Aorta (tissue), 5 donors: ENCODE measurements around the gene RAP2B. TPM values are rescaled to one million over a fixed set of nuclear protein-coding genes. Genes with fewer than 3 reads are reported as not detected.
A peak's percentile ranks its signal among the peaks of the same experiment; 100 is the strongest.
"Not testable (repeated sequence)": the region's sequence is repeated elsewhere in the genome, so short reads cannot be mapped to it uniquely, and the experiment has no call there.

Experiments used
- ATAC-seq: fragments of 200-7000 bp; cut with Tn5 transposase; one replicate; pipeline ENCODE4 v1.9.1; 2022; ENCODE audit warnings: moderate library complexity; ENCODE audit not compliant: low FRiP score
- DNase-seq, 2 donors: peaks; one replicate each; pipeline ENCODE4 v3.0.0-alpha.2; 2020
- H3K27ac ChIP-seq, 2 donors: one replicate each; pipeline ENCODE4 v1.5.1; 2013; ENCODE audit warnings: low read length in 2 of 2, mild to moderate bottlenecking in 2 of 2, moderate library complexity in 2 of 2, control low read depth in 1 of 2, inconsistent platforms in 1 of 2, low read depth in 1 of 2
- H3K27me3 ChIP-seq, 2 donors: one replicate each; pipeline ENCODE4 v1.6.1; 2013; ENCODE audit warnings: control low read depth in 1 of 2, low read length in 1 of 2, mild to moderate bottlenecking in 1 of 2, moderate library complexity in 1 of 2; ENCODE audit not compliant: insufficient read depth in 2 of 2, control insufficient read depth in 1 of 2
- H3K36me3 ChIP-seq, 2 donors: one replicate each; pipeline ENCODE4 v1.6.1; 2013; ENCODE audit warnings: control low read depth in 1 of 2, low read length in 1 of 2, mild to moderate bottlenecking in 1 of 2; ENCODE audit not compliant: insufficient read depth in 2 of 2, control insufficient read depth in 1 of 2
- H3K4me1 ChIP-seq, 2 donors: one replicate each; pipeline ENCODE4 v1.6.1; 2013; ENCODE audit warnings: low read length in 2 of 2, control low read depth in 1 of 2, mild to moderate bottlenecking in 1 of 2, moderate library complexity in 1 of 2; ENCODE audit not compliant: insufficient read depth in 2 of 2, control insufficient read depth in 1 of 2
- H3K4me3 ChIP-seq, 2 donors: one replicate each; pipeline ENCODE4 v1.5.1; 2013; ENCODE audit warnings: low read length in 2 of 2, control low read depth in 1 of 2, mild to moderate bottlenecking in 1 of 2
- H3K9me3 ChIP-seq: one replicate; pipeline ENCODE4 v1.6.1; 2013; ENCODE audit warnings: mild to moderate bottlenecking, low read length; ENCODE audit not compliant: control insufficient read depth
- WGBS, 2 donors: extraction: QIAGEN DNeasy Blood & Tissue Kit; methylation state at CpG; one replicate each; pipeline ENCODE4 v1.1.7; 2013; 5-methylcytosine and 5-hydroxymethylcytosine counted together
- intact Hi-C, 2 donors: fragments of 100-400 bp; cut with DNase I; formaldehyde crosslinking; loops; one replicate each; pipeline versions ENCODE4 v1.14.2 to v1.15.0; 2022
- long read RNA-seq, 2 donors: library from polyadenylated mRNA; unstranded; transcript quantifications; one replicate each; pipeline ENCODE4 v2.0.0, GENCODE V29; 2020 to 2021
- polyA plus RNA-seq, 2 donors: library from polyadenylated mRNA; stranded (reverse); fragments of 200-250 nt; gene quantifications; one replicate each; pipeline ENCODE4 v1.2.3, GENCODE V29; 2013
- total RNA-seq, 2 donors: library from RNA; stranded (reverse); fragmentation: NEBNext Ultra II Directional; extraction: Animal tissue kit (Norgen Biotek cat#: 25700); gene quantifications; one replicate each; pipeline ENCODE4 v1.2.1, GENCODE V29; 2021
- donor health status: healthy with polysubstance abuse.
- donor health status: Bipolar disorder and iron deficiency.
- donor health status: DM: no; HTN: no; CAD: no.
- donor health status: DM: no; HTN: no; CAD: no.
- donor health status: DM: yes; HTN: yes; CAD: no.

RAP2B gene
- total RNA-seq, result 10 to 100 TPM; 11.3 to 20.7 TPM
- polyA plus RNA-seq, result 1 to 10 TPM; 2.4 to 4.1 TPM
- long read RNA-seq, donor 1, full-length matches to known transcripts, result 45 of 45 reads
- long read RNA-seq, donor 1, partial matches to known transcripts, result 0 of 45 reads
- long read RNA-seq, donor 1, other reads (novel, unspliced or antisense), result 0 of 45 reads
- long read RNA-seq, donor 2, full-length matches to known transcripts, result 17 of 17 reads
- long read RNA-seq, donor 2, partial matches to known transcripts, result 0 of 17 reads
- long read RNA-seq, donor 2, other reads (novel, unspliced or antisense), result 0 of 17 reads

DNA sequence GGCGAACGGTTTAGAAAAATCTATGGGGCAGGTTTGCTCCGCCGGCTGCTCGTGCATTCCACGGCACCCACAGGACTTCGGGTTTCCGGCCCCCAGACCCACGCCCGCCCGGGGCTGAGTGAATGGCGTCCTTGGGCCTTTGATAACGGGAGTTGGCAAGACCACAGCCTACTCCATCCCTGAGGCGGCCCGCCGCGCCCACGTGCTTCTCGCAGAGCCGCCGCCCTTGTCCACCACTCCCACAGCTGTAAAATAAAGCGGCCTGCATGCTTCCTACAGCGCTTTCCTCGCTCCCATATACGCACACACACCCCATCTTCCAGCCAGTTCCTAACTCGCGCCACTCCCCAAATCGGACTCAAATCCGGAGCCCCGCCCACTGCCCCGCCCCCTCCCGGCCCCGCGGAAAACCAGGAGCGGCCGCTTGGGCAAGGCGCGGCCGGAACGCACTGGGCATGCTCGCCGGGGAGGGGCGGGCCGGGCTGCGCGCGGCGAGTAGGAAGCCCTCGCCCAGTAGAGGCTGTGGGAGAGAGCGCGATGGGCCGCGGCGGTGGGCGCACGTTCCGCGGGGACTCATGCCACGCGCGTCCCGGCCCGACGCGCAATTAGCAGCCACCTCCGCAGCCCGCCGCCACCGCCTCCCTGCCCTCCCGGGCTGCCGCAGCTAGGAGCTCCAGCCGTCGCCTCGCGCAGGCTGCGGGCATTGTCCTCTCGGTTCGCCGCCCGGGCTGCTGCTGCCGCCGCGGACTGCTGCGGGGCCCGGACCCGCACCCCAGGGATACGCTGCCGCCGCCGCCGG, at the start of gene RAP2B:
RAP2B (plus strand) TSS at position 513 of the 799 bp plus-strand sequence. CDS start 468 bp downstream, outside the sequence.
- intact Hi-C loops, result loop anchor here (1.0 to 10.0 kb wide), 7 partner anchors 24 to 273 kb away; no protein-coding TSS in a partner anchor
- WGBS, 2 donors, result 0 to 1% methylated on average over 51 to 91 of the region's 91 CpGs
- H3K9me3 ChIP-seq, result no peaks in the 10 kb centered on the region

DNA sequence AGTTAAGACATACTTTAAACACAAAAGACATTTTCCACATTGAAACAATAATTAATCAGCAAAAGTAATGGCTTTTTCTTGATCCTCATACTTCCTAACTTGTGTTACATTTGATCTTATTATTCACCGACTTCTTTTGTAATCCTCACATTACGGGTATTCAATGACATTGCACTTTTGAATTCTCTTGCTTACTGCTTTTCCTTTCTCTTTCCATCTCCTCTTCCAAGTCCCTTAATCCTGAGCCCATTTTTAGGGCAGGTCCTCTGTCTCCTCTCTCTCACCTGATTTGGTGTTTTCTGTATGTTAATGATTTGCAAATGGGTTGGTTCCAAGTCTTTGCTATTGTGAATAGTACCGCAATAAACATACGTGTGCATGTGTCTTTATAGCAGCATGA, 48.5 kb upstream of the RAP2B start:
- ATAC-seq, result no peak
- H3K4me1 ChIP-seq, result no peaks in the 10 kb centered on the region
- no peaks in the 10 kb centered on the region for H3K36me3 ChIP-seq
- DNase-seq, result no peak
- H3K4me3 ChIP-seq, result no peak overlapping the region
- no peaks in the 10 kb centered on the region for H3K27me3 ChIP-seq
- H3K27ac ChIP-seq, result no peak overlapping the region
- H3K9me3 ChIP-seq, result no peaks in the 10 kb centered on the region
- WGBS, 2 donors, result 90 to 91% methylated on average over 4 of the region's 4 CpGs
- intact Hi-C loops, result no loop called here

More for the DNA sequence above, at the start of gene RAP2B:
- DNase-seq (peak; percentile 98 to 99), ATAC-seq (peak; percentile 94)
- Histone ChIP-seq H3K4me1 (peaks cover 0 to 2% of the 10 kb centered on the region in 2 donors), H3K27ac (peak within 1 kb of the TSS; percentile 29 to 77), H3K27me3 (peaks cover 0 to 2% of the 10 kb centered on the region in 2 donors), H3K4me3 (peak within 1 kb of the TSS; percentile 52 to 89), H3K36me3 (no peaks in the 10 kb centered on the region)

DNA sequence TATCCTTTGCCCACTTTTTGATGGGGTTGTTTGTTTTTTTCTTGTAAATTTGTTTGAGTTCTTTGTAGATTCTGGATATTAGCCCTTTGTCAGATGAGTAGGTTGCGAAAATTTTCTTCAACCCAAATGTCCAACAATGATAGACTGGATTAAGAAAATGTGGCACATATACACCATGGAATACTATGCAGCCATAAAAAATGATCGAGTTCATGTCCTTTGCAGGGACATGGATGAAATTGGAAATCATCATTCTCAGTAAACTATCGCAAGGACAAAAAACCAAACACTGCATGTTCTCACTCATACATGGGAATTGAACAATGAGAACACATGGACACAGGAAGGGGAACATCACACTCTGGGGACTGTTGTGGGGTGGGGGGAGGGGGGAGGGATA, 47.8 kb upstream of the RAP2B start:
- DNase-seq, H3K4me1 ChIP-seq, intact Hi-C loops, H3K27me3 ChIP-seq, H3K36me3 ChIP-seq, H3K4me3 ChIP-seq, ATAC-seq, H3K9me3 ChIP-seq, H3K27ac ChIP-seq: not testable (repeated sequence)
- 92 to 95% methylated on average over 3 of the region's 3 CpGs for whole genome bisulfite sequencing, 2 donors

DNA sequence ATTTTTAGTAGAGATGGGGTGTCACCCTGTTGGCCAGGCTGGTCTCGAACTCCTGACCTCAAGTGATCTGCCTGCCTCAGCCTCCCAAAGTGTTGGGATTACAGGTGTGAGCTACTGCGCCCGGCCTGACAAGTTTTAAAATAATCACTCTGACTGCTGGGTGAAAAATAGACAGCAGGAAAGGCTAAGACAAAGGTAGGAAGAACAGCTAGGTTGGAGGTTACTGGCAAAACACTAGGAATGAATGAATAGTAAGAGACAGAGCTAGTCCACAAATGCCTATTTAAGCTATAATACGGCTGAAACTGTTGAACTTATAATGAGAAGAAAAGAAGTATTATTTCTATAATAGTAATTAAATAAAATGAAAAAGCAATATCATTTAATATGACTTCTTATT, 46.7 kb upstream of the RAP2B start:
- Histone ChIP-seq H3K4me3 (no peak overlapping the region), H3K9me3 (no peaks in the 10 kb centered on the region), H3K27ac (no peak overlapping the region), H3K36me3 (no peaks in the 10 kb centered on the region), H3K4me1 (no peaks in the 10 kb centered on the region), H3K27me3 (no peaks in the 10 kb centered on the region)
- DNase-seq (no peak), ATAC-seq (no peak)
- 88 to 91% methylated on average over 4 of the region's 4 CpGs for WGBS, 2 donors
- intact Hi-C loops, result no loop called here

DNA sequence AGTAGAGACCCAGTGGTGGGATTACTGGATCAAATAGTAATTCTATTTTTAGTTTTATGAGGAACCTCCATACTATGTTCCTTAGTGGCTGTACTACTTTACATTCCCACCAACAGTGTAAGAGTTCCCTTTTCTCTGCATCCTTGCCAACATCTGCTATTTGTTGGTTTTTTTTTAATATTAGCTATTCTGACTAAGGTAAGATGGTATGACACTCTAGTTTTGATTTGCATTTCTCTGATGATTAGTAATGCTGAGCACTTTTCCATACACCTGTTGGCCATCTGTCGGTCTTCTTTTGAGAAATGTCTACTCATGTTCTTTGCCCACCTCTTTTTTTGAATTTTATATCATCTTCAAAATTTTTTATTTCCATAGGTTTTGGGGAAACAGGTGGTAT, 34.2 kb upstream of the RAP2B start:
- Histone ChIP-seq H3K9me3 (peaks cover 2% of the 10 kb centered on the region), H3K4me1 (no peaks in the 10 kb centered on the region), H3K36me3 (no peaks in the 10 kb centered on the region), H3K27me3 (no peaks in the 10 kb centered on the region), H3K4me3 (no peak overlapping the region), H3K27ac (no peak overlapping the region)
- 89 to 94% methylated on average over 1 of the region's 1 CpG for WGBS, 2 donors
- ATAC-seq (no peak), DNase-seq (no peak)
- intact Hi-C loops, result no loop called here

DNA sequence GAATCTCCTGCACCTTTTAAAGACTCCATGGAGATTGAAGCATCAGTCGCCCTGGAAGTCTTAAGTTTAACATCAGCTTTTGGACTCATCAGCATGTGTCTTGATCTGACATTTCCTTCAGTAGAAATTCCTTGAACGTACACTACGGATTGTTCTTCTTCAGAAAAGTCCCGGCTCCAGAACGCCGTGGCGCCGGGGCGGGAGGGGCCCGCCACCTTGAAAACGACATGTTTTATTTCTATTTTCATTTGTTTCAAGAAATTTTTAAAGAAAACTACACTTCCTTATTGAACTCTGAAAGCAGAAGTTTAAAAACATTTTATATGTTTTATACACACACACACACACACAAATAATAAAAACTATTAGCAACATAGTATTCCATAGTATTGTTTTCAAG, 32.6 kb upstream of the RAP2B start:
- DNase-seq, result no peak
- H3K36me3 ChIP-seq, result no peaks in the 10 kb centered on the region
- no peak for ATAC-seq
- 90 to 91% methylated on average over 11 of the region's 11 CpGs for WGBS, 2 donors
- intact Hi-C loops, result no loop called here
- no peaks in the 10 kb centered on the region for H3K27me3 ChIP-seq
- peaks cover 2% of the 10 kb centered on the region for H3K9me3 ChIP-seq
- no peak overlapping the region for H3K27ac ChIP-seq
- H3K4me1 ChIP-seq, result no peaks in the 10 kb centered on the region
- H3K4me3 ChIP-seq, result no peak overlapping the region

DNA sequence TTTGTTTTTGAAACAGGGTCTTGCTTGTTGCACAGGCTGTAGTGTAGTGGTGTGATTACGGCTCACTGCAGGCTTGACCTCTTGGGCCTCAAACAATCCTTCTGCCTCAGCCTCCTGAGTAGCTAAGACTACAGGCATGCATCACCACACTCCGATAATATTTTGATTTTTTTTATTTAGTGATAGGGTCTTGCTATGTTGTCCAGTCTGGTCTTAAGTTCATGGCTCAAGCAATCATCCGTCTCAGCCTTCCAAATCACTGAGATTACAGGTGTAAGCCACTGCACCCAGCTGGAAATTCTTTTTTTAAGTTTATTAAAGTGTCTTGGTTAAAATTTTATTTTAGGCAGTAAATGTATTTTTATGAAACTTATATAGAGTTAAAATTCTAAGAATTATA, 32.2 kb upstream of the RAP2B start:
- DNase-seq (no peak), ATAC-seq (no peak)
- peaks cover 2% of the 10 kb centered on the region for H3K9me3 ChIP-seq
- H3K4me1 ChIP-seq, result no peaks in the 10 kb centered on the region
- intact Hi-C loops, result no loop called here
- no peaks in the 10 kb centered on the region for H3K36me3 ChIP-seq
- WGBS, 2 donors, result 95 to 97% methylated on average over 3 of the region's 3 CpGs
- H3K27ac ChIP-seq, result no peak overlapping the region
- H3K4me3 ChIP-seq, result no peak overlapping the region
- H3K27me3 ChIP-seq, result no peaks in the 10 kb centered on the region

DNA sequence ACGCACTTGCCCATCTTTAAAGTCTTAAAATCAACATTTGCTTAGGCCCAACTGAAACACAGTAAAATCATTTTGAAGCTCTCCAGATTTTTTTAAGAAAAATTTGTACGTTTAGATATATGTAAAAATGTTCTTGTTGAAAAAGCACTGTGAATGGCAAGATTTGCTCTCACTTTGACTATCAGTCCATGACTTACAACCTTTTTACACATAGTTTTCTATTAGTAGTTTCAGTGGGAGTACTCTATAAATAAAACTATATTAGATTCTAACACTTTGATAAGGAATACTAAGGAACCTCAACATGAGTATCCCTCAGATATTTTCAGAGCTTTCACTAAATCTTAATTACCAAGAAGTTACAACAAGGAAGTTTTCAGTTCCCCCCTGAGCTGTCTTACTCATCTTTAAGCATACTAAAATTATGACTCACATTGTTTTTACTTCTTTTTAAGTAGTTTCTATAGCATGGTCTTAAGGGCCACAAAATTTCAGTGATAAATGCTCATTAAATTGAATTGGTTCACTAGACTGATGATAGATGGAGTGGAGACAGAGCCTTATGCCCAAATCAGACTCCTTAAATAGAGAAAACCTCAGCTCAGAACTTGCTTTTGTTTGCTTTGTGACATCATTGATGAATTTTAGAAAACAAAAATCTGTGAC, 31.6 kb upstream of the RAP2B start:
- Histone ChIP-seq H3K27ac (no peak overlapping the region), H3K36me3 (no peaks in the 10 kb centered on the region), H3K9me3 (no peaks in the 10 kb centered on the region), H3K4me1 (no peaks in the 10 kb centered on the region), H3K27me3 (no peaks in the 10 kb centered on the region), H3K4me3 (no peak overlapping the region)
- WGBS, 2 donors, result 65 to 77% methylated on average over 2 of the region's 2 CpGs
- no peak for DNase-seq
- intact Hi-C loops, result no loop called here
- no peak for ATAC-seq
